Mesodermal cell (in vitro differentiated cells): ENCODE measurements around the gene IGF1R.

Experiments used
- H3K27ac ChIP-seq: 2 replicates; pipeline ENCODE4 v1.7.0; 2013; ENCODE audit warnings: mild to moderate bottlenecking, low read depth, low read length, moderate library complexity; ENCODE audit not compliant: severe bottlenecking
- H3K36me3 ChIP-seq: 2 replicates; pipeline ENCODE4 v1.7.1; 2013; ENCODE audit warnings: mild to moderate bottlenecking, low read length, moderate library complexity; ENCODE audit not compliant: control insufficient read depth, insufficient read depth
- H3K4me1 ChIP-seq: one replicate; pipeline ENCODE4 v1.7.1; 2013; ENCODE audit warnings: mild to moderate bottlenecking, low read length; ENCODE audit not compliant: insufficient read depth, control insufficient read depth, poor library complexity, severe bottlenecking
- H3K4me3 ChIP-seq: 2 replicates; pipeline ENCODE4 v1.7.0; 2013; ENCODE audit warnings: low read length, control low read depth, mild to moderate bottlenecking; ENCODE audit not compliant: insufficient read depth, poor library complexity, severe bottlenecking; ENCODE audit errors: extremely low read depth
- H3K9me3 ChIP-seq: 2 replicates; pipeline ENCODE4 v1.7.1; 2013; ENCODE audit warnings: mild to moderate bottlenecking, low read length, moderate library complexity; ENCODE audit not compliant: control insufficient read depth
- WGBS, 2 experiments: methylation state at CpG; one replicate each; pipeline ENCODE4 v1.1.5; 2013; ENCODE audit warnings: missing lambda C conversion rate in 2 of 2; ENCODE audit not compliant: insufficient coverage in 2 of 2; 5-methylcytosine and 5-hydroxymethylcytosine counted together

IGF1R gene

GRCh38 chr15:98719137-98719740 lies 70.9 kb downstream of the IGF1R start:
- Histone ChIP-seq H3K9me3 (no peaks in the 10 kb centered on the region), H3K36me3 (peaks cover 12% of the 10 kb centered on the region), H3K27ac (peak overlapping the region; percentile 74), H3K4me1 (peaks cover 80% of the 10 kb centered on the region), H3K4me3 (no peak overlapping the region)
- WGBS, 2 experiments, result 84 to 89% methylated on average over 4 of the region's 5 CpGs

DNA sequence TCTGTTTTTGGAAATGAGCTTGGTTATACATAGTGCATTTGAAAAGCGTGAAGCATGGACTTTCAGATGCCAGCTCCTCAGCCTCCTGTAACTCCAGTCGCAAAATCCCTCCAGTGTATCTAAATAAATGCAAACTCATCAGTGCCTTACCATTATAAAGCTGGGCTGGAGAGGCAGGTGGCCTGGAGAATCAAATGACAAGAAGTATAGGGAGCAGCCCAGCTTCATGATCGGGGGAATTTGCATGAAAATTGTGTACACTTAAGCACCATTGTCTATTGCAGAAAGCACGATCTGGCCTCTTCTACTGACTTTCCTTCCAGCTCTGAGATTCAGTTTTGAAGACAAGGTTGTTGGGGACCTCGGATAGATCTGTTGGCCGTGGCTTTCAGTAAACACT lies 71.7 kb downstream of the IGF1R start:
- Histone ChIP-seq H3K36me3 (peaks cover 12% of the 10 kb centered on the region), H3K9me3 (no peaks in the 10 kb centered on the region), H3K27ac (no peak overlapping the region), H3K4me1 (peaks cover 73% of the 10 kb centered on the region), H3K4me3 (no peak overlapping the region)
- 94 to 96% methylated on average over 4 to 5 of the region's 6 CpGs for WGBS, 2 experiments

DNA sequence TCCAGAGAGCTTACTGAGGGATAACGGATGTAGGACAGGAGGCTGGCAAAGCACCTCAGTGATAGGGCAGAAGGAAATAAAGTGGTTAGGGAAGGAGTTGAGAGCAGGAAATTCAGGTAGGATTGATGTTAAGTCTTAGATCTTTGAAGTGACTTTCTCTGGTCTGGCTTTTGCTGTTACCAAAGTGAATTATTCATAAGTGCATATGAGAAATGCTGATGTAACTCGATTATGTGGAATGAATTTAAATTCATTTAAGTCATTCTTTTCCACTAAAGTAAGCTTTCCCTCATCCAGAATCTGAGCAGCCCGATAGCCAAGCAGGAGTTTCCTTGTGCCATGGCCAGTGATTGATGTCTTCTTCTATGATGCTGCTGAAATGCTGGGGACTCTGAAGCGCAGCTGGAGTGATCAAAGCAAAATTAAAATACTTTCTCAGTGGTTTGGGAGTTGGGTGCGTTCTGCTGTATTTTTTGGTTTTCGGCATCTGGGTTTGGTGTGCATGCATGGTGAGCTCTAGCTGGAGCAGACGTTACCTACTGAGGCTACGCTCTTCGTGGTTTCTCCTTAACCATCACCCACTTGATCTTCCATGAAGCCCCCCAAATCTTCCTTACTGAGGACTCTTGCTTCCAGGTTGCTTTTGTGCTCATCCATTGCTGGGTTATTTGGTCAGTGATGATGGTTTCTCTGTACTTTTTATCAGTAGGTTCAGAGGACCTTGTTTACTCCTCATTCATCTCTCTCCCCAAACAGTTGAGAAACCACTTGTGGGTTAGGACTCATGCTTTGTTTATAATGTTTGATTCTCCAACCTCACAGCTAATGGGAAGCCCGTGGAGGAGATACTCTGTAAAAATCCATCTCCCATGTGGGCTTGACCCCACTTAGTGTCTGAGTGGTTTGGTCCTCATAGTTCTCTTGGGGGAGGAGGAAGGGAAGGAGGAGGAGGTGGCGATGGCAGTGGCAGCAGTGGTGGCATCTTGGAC lies 72.5 kb downstream of the IGF1R start:
- H3K9me3 ChIP-seq, result no peaks in the 10 kb centered on the region
- peaks cover 71% of the 10 kb centered on the region for H3K4me1 ChIP-seq
- 100% methylated on average over 2 to 5 of the region's 11 CpGs for WGBS, 2 experiments
- H3K4me3 ChIP-seq, result no peak overlapping the region
- no peak overlapping the region for H3K27ac ChIP-seq
- H3K36me3 ChIP-seq, result peaks cover 19% of the 10 kb centered on the region

DNA sequence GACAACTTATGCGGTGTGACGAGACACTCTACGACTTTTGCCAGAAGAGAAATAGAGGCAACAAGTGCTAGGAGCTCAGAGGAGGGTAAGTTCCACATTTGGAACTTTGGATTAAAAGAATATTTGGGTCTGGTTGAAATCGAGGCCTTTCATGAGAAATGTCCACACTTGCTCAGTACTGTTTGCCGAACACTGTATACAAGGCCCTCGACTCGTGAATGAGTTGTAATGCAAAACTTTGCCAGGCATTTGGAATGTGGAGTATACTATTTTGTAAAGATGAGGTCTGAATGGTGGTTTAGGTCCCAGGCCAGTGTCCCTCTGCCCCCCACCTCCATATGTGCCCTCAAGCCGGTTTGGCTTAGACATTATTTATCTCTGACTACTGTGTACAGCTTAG lies 73.9 kb downstream of the IGF1R start:
- H3K4me3 ChIP-seq, result no peak overlapping the region
- peaks cover 23% of the 10 kb centered on the region for H3K36me3 ChIP-seq
- H3K27ac ChIP-seq, result no peak overlapping the region
- peaks cover 71% of the 10 kb centered on the region for H3K4me1 ChIP-seq
- WGBS, 2 experiments, result 94 to 95% methylated on average over 7 of the region's 8 CpGs
- no peaks in the 10 kb centered on the region for H3K9me3 ChIP-seq

- H3K4me1 ChIP-seq, result peaks cover 70% of the 10 kb centered on the region
- H3K4me3 ChIP-seq, result no peak overlapping the region
- H3K27ac ChIP-seq, result no peak overlapping the region
- 85 to 90% methylated on average over 1 to 3 of the region's 3 CpGs for WGBS, 2 experiments
- H3K9me3 ChIP-seq, result no peaks in the 10 kb centered on the region
- H3K36me3 ChIP-seq, result peaks cover 23% of the 10 kb centered on the region
Measured at GRCh38 chr15:98722645-98723044, 74.3 kb downstream of the IGF1R start.

DNA sequence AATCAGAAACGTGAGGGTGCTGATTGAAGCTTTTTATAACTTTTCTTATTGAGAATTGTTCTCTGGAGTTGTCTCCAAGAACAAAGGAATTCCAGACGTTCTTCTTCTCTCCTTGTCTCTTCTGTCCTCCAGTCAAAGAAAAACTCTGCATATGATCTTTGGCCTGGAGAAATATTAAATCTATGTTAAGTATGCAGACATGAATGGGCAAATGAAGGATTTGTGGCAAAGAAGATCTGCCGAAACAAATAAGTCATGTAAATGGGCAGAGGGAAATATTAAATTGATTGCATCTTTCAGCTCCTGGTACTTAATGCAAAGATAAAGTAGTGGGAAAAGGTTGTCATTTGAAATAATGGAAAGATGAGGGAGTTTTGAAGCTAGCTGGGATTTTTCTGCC lies 74.9 kb downstream of the IGF1R start:
- peaks cover 23% of the 10 kb centered on the region for H3K36me3 ChIP-seq
- H3K4me1 ChIP-seq, result peaks cover 66% of the 10 kb centered on the region
- 100% methylated on average over 1 of the region's 3 CpGs for WGBS, 2 experiments
- no peaks in the 10 kb centered on the region for H3K9me3 ChIP-seq
- no peak overlapping the region for H3K27ac ChIP-seq
- H3K4me3 ChIP-seq, result no peak overlapping the region

DNA sequence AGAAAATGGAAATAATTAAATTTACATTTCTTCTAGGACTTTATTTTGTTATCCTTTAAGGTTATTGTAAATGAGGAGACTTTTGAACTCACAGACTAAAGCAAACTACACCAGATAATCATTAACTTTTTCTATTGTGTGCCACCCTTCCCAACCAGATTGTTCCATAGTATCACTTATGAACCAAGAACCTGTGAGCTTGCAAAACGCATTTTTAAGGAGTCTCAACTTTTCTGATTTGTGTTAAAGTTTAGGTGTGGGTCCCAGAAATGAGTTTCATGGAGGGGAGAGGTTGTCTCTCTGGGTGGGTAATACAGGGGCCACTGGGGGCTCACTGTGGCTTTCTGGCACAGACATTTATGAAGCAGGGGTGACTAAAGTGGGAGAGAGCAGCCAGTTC lies 75.7 kb downstream of the IGF1R start:
- Histone ChIP-seq H3K9me3 (no peaks in the 10 kb centered on the region), H3K4me3 (no peak overlapping the region), H3K4me1 (peaks cover 66% of the 10 kb centered on the region), H3K36me3 (peaks cover 23% of the 10 kb centered on the region), H3K27ac (no peak overlapping the region)
- WGBS, 2 experiments, result 100% methylated on average over 1 of the region's 1 CpG; no CpG with 5 or more reads in 1 of the 2 experiments

DNA sequence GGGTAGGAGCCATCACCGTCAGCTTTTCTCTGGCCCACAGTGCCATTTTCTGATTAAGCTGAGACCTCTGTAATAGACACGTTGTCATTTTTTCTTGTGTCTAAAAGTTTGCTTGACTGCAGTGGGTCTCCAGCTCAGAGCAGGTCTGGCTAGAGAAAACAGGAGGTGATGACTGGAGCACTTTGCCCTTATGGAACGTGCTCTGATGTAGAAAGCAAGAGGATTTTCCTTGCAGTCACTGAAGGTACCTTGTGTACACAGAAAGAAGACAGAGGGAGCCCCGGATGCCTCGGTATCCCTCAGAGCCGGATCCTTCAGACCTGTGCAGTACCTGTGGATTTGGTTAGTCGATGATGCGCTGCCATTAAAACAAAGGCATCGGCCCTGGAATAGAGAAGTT lies 76.2 kb downstream of the IGF1R start:
- WGBS, 2 experiments, result 88 to 89% methylated on average over 9 of the region's 9 CpGs
- H3K4me1 ChIP-seq, result peaks cover 66% of the 10 kb centered on the region

GRCh38 chr15:98725874-98726273 lies 77.5 kb downstream of the IGF1R start:
- Histone ChIP-seq H3K36me3 (peaks cover 23% of the 10 kb centered on the region), H3K27ac (no peak overlapping the region), H3K4me3 (no peak overlapping the region), H3K9me3 (no peaks in the 10 kb centered on the region), H3K4me1 (peaks cover 69% of the 10 kb centered on the region)
- 67 to 73% methylated on average over 3 to 4 of the region's 5 CpGs for WGBS, 2 experiments

More for the DNA sequence above, 76.2 kb downstream of the IGF1R start:
- Histone ChIP-seq H3K4me3 (no peak overlapping the region), H3K27ac (no peak overlapping the region), H3K36me3 (peaks cover 24% of the 10 kb centered on the region), H3K9me3 (no peaks in the 10 kb centered on the region)

DNA sequence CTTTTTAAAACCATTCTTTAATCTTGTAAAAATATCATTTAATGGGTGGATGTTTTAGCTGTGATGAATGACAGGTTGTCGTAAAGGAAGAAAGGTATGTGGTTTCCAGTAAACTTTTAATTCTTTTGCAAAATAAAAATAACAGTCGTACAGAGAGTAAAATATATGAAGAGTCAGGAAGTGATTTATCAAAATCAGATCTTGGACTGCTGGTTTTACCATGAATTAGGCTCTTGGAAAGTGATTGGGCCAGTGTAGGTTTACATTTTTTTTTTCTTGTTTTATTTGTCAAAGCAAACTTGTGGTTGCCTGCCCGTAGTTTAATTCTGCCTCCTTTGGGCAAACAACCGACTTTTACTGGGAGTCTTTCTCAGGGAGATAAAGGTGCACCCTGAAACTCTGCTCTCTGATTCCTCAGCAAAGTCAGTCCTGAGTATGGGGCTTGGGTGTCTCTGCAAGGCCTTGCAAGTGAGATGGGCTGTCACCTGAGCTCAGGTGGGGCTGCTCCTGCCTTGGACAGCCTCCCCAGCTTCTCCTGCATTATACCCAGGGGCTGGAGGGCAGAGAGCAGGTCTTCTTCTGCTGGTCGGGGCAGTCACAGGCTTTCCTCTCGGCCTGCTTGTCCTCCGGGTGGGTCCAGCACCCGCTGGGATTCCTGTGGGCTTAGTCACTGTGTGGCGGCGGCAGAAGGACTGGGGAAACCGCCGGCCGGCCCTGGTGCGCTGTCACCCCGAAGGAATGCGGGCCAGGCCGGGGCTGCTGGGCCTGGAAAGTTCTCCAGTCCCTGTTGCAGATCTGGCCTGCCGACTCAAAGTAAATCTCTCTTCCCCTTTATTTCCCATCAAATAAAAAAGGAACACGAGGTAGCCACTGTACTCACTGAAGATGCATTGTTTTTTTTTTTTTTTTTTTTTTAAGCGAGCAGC lies 79.0 kb downstream of the IGF1R start:
- H3K36me3 ChIP-seq, result peaks cover 16% of the 10 kb centered on the region
- WGBS, 2 experiments, result 19 to 24% methylated on average over 11 to 18 of the region's 20 CpGs
- H3K4me1 ChIP-seq, result peaks cover 60% of the 10 kb centered on the region
- no peak overlapping the region for H3K4me3 ChIP-seq
- peak overlapping the region; percentile 98 for H3K27ac ChIP-seq
- H3K9me3 ChIP-seq, result no peaks in the 10 kb centered on the region
